Activated CD4-positive, alpha-beta T cell treated with anti-CD3 and anti-CD28 coated beads, Interleukin-10, Interleukin-2, amounts not matched to agents 100 ng/mL and 50 ng/mL, durations not matched to agents 16 hours and 8 hours (primary cell): ENCODE data around the gene PEX11A.

Source experiments
- DNase-seq: peaks from one replicate; pipeline ENCODE4 v3.0.0-alpha.2; 2020

The PEX11A gene

DNA sequence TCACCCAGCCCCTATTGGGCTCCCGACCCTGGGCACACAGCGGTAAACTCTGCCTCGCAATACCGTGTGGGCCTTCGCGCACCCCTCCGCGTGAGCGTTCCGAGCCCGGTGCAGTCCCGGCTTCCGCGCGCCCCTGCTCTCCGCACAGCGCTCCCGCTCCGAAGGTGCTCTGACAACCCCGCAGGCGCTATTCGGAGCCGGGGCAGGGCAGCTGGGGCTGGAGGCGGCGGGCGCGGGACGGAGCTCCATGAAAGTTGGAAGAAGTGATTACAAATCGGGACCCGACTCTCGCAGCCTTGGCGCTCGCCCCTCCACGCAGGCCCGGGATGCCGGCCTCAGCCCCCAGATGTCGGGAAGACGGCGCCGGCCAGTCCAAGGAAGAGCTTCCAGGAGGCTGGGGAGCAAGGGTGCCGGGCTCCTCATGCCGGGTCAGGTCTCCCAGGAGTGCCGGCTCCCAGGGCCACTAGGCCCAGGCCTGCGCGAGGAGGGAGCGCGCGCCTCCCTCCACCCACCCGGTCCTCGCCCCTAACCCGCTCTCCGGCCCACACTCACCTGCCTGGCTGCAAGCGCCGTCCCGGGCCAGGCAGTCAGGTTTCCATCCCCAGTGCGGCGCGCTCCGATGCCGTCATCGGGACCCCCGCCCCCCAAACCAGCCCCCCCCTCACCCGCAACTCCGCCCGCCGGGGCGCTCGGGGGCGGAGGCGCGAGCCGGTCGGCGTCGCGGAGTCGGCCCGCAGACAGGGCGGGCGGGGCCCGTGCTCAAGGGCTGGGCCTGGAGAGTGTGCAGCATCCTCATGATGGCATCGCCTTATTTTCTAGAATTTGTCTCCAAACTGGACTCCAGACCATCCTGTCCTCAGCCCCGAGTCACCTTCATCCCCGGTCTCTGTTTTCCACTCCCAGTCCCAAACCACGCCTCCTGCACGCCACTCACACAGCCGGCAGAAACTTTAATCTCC lies 35.4 kb downstream of the PEX11A start, which contains the start of gene KIF7:
TSS of gene KIF7 (minus strand) at position 621 of the 959 bp plus-strand sequence. CDS start 2,537 bp downstream, outside the sequence.
- DNase-seq: peak; percentile 13

DNA sequence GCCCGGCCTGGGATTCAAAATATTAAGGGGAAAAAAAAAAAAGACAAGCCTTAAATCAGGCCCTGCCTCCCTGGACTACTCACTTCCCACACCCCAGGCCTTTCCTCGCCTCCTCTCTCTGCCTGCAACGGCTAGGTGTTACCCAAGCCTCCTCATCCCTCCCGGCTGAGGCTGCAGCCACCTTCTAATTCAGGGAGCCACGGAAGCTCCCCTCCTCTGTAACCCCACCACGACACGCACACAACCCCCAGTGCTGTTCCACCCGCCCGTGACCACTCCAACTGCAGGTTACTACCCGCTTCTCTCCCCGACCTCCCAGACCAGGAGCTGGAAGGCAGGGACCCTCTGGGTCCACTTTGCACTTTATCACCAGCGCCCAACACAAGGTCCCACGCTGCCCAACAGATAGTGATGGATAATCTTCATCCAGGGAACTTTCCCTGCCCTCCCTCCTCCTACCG lies 36.2 kb downstream of the PEX11A start:
- DNase-seq: no peak

DNA sequence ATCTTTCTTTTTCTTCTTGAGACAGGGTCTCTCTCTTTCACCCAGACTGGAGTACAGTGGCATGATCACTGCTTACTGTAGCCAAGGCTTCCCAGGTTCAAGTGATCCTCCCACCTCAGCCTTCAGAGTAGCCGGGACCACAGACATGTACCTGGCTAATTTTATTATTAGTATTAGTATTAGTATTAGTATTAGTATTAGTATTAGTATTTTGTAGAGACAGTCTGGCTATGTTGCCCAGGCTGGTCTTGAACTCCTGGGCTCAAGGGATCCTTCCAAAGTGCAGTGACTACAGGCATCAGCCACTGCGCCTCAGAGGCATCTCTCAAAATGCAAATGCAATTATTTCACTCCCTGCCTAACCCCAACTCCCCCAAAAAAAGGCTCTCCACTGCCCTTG lies 37.0 kb downstream of the PEX11A start:
- no peak for DNase-seq

DNA sequence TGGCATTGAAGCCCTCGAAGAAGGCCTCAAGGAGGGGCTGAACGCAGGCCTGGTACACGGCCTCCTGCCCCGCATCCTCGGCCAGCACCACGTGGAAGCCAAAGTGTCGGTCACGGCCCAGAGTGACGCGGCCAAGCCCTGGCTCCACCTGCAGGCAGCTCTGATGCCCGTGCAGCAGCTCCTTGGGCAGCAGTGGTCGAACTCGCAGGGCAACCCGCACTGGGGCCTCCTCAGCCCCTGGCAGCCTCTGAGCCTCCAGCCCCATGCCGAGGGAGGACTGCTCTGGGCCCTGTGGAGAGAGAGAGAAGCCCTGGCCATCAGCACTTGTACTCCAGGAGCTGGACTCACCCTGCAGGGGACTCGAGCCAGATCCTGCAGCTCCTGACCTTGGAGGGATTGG lies 37.9 kb downstream of the PEX11A start:
- no peak for DNase-seq

DNA sequence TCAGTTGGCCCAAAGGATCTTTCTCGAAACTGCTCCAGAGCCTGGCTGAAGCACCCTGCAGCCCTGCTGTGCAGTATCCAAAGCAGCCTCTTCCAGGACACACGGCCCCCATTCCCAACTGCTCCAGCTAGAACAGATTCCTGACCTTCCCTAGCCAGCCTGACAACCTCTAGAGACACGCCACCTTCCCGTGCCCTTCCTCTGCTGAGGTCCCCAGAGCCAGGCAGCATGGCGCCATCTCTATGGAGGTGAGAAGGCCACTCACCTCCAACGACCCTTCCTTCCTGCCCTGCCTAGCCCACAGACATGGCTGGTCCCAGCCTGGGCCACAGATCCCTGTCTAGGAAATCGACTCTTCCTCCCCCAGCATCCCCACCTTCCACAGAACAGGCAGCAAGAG lies 38.4 kb downstream of the PEX11A start:
- no peak for DNase-seq

DNA sequence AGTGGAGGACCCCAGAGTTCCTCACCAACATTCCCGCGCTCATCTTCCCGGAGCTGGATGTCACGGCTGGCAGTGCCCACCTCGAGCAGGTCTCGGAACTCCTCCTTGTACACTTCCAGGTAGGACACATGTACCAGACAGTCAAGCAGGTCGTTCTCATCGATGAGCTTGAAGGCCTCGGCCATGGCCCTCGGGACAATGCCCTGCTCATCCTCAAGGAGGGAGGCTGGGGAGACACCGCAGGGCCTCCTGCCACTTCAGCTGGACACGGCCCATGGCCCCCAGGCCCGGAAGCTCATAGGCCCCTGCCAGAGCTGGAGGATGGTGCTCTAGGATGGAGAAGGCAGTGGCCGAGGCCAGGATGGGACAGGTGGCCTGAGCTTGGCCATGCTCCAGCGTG lies 40.8 kb downstream of the PEX11A start:
- no peak for DNase-seq

DNA sequence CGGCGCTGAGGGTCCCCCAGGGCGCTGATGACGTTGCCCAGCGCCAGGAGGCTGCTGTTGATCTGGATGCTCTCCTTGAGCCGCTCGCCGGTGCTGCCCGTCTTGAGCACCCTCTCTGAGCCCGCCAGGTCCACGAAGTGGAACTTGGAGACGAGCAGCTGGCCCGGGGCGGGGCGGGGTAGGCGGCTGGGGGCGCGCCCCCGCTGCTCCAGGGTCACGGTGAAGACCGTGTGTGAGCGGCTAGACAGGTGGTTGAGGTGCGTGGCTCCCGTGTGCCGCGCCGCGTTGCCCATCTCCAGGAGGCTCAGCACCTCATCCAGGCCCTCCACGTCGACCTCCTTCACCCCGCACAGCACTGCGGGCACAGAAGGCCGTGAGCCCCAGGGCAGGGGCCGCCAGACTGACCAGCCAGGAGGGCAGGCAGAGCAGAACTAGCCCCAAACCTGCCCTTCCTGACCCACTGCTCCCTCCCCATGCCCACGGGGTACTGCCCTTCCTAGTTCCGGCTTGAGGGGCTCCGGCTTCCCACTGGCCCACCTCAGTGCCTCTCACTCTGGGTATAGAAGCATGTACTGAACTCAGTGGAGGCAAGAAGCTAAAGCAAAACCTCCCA lies 41.4 kb downstream of the PEX11A start:
- DNase-seq: no peak

DNA sequence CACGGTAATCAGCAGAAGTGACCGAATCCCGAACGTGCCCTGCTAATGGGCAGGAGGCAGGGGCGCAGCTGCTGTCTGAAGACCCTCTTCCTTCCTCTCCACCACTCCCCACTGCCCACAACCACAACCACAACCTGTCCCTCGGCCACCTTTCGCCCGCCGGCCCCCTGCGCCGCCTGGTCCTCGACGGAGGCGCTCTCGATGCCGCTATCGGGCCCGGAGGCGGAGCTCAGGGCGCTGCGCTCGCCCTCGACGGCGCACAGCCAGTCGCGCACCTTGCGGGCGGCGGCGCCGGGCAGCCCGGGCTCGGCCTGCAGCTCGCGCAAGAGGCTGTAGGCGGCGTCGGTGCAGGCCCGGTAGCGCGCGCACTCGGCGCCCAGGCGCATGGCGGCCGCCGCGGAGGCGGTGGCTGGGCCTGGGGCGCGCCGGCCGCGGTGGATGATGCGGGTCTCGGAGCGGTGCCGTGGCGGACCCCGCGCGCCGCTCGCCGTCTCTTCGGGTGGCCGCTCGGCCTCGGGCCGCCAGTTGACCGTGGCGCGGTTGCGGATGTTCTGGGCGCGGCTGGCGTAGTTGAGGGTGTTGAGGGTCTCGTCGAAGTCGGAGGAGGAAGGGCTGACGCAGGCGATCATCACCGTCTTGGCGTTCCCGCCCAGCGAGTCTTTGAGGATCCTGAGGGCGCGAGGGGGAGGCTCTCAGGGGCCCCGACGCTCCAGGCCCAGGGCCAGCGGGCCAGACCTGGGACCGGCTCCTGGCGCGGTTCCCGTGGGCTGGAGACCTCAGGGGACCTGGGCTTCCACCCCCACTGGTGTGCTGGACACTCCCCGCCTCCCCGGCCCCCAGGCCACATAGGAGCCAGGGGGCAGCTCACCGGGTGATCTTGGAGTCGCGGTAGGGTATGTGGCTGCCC lies 42.2 kb downstream of the PEX11A start:
- no peak for DNase-seq

DNA sequence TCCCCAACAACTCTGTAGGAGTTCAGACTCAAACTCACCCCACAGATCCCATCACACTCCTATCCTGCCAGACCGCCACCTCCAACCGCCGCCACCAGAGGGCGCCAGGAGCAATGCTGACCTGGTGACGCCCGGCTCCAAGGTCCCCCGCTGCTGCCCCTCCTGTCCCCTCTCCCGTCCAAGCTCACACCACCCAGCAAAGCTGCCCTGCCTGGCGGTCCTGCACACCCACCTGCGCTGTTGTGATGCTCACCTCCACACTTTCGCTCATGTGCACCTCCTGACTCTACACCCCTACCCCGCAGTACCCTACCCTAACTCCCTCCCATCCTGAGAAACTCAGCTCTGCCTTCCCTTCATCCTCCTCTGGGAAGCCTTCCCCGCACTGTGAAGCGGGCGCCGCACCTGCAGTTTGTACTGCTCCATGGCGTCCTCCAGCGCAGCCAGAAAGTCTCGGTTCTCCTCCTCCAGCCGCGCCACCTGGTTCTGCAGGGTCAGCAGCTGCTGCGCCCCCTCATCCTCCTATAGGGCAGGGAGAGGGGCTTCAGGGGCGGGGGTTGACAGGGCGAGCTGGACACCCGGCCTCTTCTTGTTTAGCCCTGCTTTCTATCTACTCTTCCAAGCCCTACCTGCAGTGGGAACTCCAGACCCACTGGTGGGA lies 43.2 kb downstream of the PEX11A start:
- DNase-seq: peak; percentile 69

DNA sequence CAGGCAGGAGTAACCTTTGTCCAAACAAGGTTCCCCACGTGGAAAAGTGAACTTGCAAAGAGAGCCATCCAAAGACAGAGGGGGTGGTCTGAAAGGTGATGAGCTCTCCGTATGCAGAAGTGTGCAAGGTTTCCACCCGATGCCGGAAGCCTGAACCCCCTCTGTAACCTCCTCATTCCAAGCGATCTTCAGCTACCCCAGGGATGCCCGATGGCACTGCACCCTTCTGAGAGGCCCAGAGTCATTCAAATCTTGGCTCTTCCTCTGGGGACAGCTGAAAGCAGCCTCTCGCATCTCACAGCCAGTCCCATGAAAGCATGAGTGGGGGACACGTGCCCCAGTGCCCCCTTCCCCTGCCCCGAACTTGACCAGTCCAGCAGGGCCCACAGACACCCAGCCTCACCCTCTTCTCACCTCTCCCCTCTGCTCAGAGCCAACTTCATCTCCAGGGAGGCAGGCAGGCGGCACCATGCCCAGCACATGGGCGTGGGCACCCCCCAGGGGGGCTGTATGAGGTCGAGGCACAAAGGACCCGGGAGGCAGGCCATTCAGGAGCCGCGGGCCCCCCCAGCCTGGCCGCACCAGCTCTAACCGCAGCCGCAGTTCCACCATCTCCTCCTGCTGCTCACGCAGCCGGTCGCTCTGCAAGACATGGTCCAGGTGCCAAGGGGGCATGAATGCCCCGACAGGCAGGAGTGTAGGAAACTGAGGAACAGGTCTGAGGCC lies 44.0 kb downstream of the PEX11A start:
- no peak for DNase-seq

DNA sequence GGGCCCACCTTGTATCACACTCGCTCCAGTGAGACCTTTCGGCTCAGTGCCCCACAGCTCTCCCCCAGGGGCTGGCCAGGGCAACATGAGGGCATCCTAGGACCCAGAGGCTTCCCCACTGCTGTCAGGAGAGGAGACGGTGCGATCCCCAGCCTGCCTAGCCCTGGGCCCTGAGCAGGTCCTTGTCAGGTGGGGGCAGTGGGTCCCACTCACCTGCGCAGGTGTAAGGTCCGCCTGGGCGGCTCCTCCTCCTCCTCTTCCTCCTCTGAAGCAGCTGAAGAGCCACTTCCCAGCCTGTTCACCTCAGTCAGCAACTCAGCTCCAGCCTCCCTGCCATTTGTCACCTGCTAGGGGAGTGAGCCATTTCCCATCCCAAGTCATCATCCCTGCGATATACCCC lies 44.9 kb downstream of the PEX11A start:
- DNase-seq: no peak

DNA sequence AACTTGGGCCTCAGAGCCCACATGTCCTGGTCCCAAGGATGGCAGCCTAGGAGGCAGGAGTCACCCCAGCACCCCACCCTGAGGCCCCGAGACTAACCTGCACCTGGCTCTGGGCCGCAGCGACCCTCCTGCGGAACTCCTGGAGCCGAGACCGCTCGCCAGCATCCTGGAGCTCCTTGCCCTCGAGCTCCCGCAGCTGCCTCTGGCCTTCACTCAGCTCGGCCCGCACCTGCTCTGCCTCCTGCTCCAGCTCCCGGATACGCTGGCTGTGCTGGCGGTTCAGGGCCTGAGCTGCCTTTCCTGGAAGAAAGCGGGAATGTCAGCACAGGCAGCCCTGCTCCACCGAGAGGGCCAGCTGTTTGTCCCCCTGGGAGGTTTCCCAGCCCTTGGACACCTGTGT lies 48.4 kb downstream of the PEX11A start:
- DNase-seq: no peak

DNA sequence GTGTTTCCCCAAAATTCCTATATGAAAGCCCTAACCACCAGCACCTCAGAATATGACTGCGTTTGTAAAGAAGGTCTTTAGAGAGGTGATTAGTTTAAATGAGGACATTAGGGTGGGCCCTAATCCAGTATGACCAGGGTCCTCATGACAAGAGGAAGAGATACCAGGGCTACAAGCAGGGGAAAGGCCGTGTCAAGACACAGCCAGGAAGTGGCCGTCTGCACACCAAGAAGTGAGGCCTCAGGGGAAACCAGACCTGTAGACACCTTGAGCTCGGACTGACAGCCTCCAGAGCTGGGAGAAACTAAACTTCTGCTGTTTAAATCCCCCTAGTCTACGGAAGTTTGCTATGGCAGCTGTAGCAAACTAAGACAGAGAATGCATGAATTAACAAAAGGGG lies 49.5 kb downstream of the PEX11A start:
- DNase-seq: no peak

DNA sequence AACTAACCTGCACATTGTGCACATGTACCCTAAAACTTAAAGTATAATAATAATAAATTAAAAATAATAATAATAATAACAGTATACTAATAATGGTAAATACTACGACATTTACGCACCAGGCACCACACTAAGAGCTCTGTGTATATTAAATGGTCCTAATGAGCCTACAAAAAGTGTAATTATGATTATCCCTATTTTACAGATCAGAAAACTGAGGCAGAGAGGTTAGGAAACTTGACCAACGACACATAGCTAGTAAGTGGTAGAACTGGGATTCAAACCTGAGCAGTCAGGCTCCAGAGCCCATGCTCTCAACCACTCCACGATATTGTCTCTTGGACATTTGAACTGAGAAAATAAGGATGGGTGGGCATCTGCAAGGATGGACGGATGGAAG lies 50.3 kb downstream of the PEX11A start:
- DNase-seq: no peak

DNA sequence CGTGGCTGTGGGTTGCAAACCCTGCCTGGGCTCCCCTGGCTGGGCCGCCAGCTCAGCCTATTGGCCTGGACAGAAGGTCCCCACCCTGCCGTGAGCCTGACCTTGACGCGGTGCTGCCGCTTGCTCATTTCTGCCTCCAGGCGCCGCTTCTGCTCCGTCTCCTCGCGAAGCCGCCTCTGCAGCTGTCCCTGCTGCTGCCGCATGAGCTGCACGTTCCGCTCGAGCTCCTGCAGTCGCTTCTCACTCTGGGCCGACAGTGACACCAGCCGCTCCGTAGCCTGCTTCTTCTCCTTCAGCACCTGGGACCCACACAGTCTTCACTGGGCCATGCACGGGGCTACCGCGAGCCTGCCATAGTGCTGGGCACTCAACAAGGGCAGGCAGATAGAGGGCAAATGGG lies 57.0 kb downstream of the PEX11A start:
- DNase-seq: no peak

DNA sequence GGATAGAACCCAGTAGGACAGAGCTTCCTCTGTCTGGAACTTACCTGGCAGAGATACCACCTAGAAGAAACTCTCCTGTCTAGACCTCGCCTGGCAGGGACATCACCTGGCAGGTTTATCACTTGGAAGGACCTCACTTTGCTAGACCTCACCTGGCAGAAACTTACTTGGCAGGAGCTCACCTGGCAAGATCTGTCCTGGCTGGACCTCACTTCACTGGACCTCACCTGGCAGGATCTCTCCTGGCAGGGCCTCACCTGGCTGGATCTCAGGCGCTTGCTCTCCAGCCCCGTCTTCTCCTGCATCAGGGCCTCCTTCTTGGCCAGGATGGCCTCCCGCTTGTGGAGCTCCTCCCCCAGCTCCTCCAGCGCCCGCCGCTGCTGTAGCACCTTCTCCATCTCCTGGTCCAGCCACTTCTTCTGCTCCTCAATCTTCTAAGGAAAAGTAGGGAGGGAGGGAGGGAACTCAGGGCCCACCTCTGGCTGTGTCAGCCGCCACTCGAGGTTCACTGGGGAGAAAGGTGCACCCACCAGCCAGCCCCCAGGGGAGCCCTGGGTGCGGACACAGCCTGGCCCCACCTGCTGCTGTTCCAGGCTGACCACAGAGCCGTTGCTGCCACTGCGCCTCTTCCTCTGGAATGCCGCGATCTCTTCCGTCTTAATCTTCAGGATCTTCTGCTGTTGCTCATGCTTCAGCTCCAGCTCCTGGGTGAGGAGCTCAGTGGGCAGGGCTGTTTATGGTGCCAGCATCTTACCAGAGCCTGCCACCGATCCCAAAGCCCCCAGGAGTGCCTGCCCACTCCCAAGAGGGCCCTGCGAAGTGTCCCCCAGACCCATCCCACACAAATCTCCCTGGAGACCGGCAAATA lies 57.8 kb downstream of the PEX11A start:
- DNase-seq: no peak

DNA sequence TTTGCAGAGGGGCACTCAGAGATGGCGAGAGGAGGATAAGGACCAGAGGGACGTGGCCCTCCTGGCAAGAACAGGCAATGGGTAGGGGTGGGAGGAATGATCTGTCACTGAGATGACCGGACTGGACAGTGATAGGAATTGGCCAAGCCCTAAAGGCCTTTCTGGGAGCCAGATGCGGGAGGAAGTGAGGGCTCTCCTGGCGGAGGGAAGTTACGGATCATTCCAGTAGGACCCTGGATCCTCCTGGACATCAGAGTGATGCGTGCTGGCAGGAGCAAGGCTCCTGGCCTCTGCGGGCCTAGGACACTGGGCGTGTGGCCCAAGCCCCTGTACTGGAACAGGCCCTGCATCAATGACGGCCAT lies 58.7 kb downstream of the PEX11A start:
- DNase-seq: no peak
